Esophagus squamous epithelium (tissue), 5 donors: ENCODE data around the gene NHLRC2. TPM values are rescaled to one million over a fixed set of nuclear protein-coding genes. Genes with fewer than 3 reads are reported as not detected.

Experiments used
- DNase-seq: peaks from one replicate; lab custom pipeline; 2025; lab: John Stamatoyannopoulos, UW
- H3K27ac ChIP-seq, 4 donors: fragments of 200-600 bp; sonication (generic); one replicate each; pipeline ENCODE4 v1.5.1; 2016 to 2019; ENCODE audit warnings: mild to moderate bottlenecking in 1 of 4
- H3K27me3 ChIP-seq, 4 donors: fragments of 200-600 bp; sonication (generic); 1 replicate in 3 of 4; 2 replicates in 1 of 4; pipeline versions ENCODE4 v1.5.1 to v1.6.0; 2017 to 2021; ENCODE audit warnings: antibody characterized with exemption in 1 of 4
- H3K36me3 ChIP-seq, 3 donors: fragments of 200-600 bp; sonication (generic); one replicate each; pipeline ENCODE4 v1.5.1; 2016 to 2019
- H3K4me1 ChIP-seq, 3 donors: fragments of 200-600 bp; sonication (generic); one replicate each; pipeline ENCODE4 v1.5.1; 2017 to 2019
- H3K4me3 ChIP-seq, 4 donors: fragments of 200-600 bp; sonication (generic); 1 replicate in 3 of 4; 2 replicates in 1 of 4; pipeline ENCODE4 v1.5.1; 2016 to 2019; ENCODE audit warnings: mild to moderate bottlenecking in 2 of 4, moderate library complexity in 1 of 4
- H3K9me3 ChIP-seq, 3 donors: fragments of 200-600 bp; sonication (generic); one replicate each; pipeline ENCODE4 v1.5.1; 2016 to 2019
- POLR2A ChIP-seq, 4 donors: fragments of 450-650 bp; IDR thresholded peaks; one replicate each; pipeline ENCODE4 v1.6.1; 2017; ENCODE audit warnings: antibody characterized with exemption in 4 of 4, mild to moderate bottlenecking in 4 of 4, moderate library complexity in 3 of 4
- WGBS, 2 donors: methylation state at CpG; one replicate each; pipeline ENCODE4 v1.1.5; 2018; 5-methylcytosine and 5-hydroxymethylcytosine counted together
- intact Hi-C: fragments of 100-400 bp; cut with DNase I; formaldehyde crosslinking; loops from one replicate; pipeline ENCODE4 v1.15.0; 2022
- total RNA-seq, 4 donors: library from RNA; depleted of rRNA; stranded (reverse); fragments of >200 nt; gene quantifications; one replicate each; pipeline ENCODE4 v1.1.0, GENCODE V29; 2016
- TF ChIP-seq, protein P1 (sequence below), 6 experiments: fragments of 450-650 bp in 4 of 6; fragments of 200-600 bp in 2 of 6; sonication (generic) in 2 of 6; IDR thresholded peaks; one replicate each; pipeline ENCODE4 v1.5.1; 2016 to 2019; ENCODE audit warnings: antibody characterized with exemption in 6 of 6, mild to moderate bottlenecking in 4 of 6, moderate library complexity in 4 of 6
- donor health status: DM: yes; HTN: yes; CAD: no.

NHLRC2 gene
- total RNA-seq, 4 donors from 2014 or later: 14.1 to 42.0 (median 31.2) TPM

GRCh38 chr10:113928830-113929229, 74.4 kb downstream of the NHLRC2 start:
- H3K9me3 ChIP-seq: peaks cover 0 to 8% (median 6%) of the 10 kb centered on the region in 3 donors
- intact Hi-C loops: no loop called here
- no peak for TF ChIP-seq POLR2A (IDR thresholded peaks at IDR 0.05)
- TF ChIP-seq, protein P1, sequence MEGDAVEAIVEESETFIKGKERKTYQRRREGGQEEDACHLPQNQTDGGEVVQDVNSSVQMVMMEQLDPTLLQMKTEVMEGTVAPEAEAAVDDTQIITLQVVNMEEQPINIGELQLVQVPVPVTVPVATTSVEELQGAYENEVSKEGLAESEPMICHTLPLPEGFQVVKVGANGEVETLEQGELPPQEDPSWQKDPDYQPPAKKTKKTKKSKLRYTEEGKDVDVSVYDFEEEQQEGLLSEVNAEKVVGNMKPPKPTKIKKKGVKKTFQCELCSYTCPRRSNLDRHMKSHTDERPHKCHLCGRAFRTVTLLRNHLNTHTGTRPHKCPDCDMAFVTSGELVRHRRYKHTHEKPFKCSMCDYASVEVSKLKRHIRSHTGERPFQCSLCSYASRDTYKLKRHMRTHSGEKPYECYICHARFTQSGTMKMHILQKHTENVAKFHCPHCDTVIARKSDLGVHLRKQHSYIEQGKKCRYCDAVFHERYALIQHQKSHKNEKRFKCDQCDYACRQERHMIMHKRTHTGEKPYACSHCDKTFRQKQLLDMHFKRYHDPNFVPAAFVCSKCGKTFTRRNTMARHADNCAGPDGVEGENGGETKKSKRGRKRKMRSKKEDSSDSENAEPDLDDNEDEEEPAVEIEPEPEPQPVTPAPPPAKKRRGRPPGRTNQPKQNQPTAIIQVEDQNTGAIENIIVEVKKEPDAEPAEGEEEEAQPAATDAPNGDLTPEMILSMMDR (IDR thresholded peaks at IDR 0.05): no peak
- H3K36me3 ChIP-seq: no peaks in the 10 kb centered on the region
- H3K4me1 ChIP-seq: no peaks in the 10 kb centered on the region
- no peak overlapping the region for H3K27ac ChIP-seq
- DNase-seq: no peak
- H3K4me3 ChIP-seq: no peak overlapping the region
- no peaks in the 10 kb centered on the region for H3K27me3 ChIP-seq

DNA sequence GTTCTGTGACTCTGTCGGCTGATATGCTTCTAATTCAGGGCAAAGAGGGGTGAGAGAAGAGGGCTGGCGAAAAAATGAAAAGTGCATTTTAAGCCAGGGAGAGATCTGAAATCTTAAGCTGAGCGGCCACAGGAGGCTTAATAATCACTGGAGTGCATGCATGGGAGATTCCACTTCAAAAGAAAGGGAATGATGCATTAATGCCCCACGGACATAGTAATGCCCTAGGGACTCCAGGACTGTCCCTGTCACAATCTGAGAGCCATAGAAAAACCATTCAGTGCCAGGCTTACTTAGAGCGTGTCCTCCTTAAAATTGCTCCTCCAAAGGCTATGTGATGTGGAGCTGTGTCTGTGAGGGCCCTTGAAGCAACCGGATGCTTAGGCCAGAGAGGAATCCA, 75.1 kb downstream of the NHLRC2 start:
- peaks cover 0 to 6% (median 3%) of the 10 kb centered on the region in 3 donors for H3K9me3 ChIP-seq
- H3K27ac ChIP-seq: no peak overlapping the region

GRCh38 chr10:113930482-113931057, 76.1 kb downstream of the NHLRC2 start:
- no peak for DNase-seq
- TF ChIP-seq, protein P1 (IDR thresholded peaks at IDR 0.05): no peak
- TF ChIP-seq POLR2A (IDR thresholded peaks at IDR 0.05): no peak
- intact Hi-C loops: no loop called here
- Histone ChIP-seq H3K9me3 (no peaks in the 10 kb centered on the region), H3K36me3 (no peaks in the 10 kb centered on the region), H3K4me1 (no peaks in the 10 kb centered on the region), H3K27me3 (no peaks in the 10 kb centered on the region), H3K4me3 (no peak overlapping the region), H3K27ac (no peak overlapping the region)
- WGBS, 2 donors: 69 to 78% methylated on average over 3 of the region's 3 CpGs

More for the DNA sequence above, 75.1 kb downstream of the NHLRC2 start:
- Histone ChIP-seq H3K36me3 (no peaks in the 10 kb centered on the region), H3K27me3 (no peaks in the 10 kb centered on the region), H3K4me3 (no peak overlapping the region), H3K4me1 (no peaks in the 10 kb centered on the region)
- no peak for TF ChIP-seq POLR2A (IDR thresholded peaks at IDR 0.05)
- TF ChIP-seq, protein P1 (IDR thresholded peaks at IDR 0.05): no peak
- intact Hi-C loops: no loop called here
- 73 to 81% methylated on average over 6 of the region's 6 CpGs for WGBS, 2 donors
- no peak for DNase-seq

- intact Hi-C loops: no loop called here
- Histone ChIP-seq H3K27me3 (no peaks in the 10 kb centered on the region), H3K9me3 (no peaks in the 10 kb centered on the region), H3K27ac (no peak overlapping the region), H3K4me3 (no peak overlapping the region), H3K4me1 (no peaks in the 10 kb centered on the region), H3K36me3 (no peaks in the 10 kb centered on the region)
- TF ChIP-seq, protein P1 (IDR thresholded peaks at IDR 0.05): no peak
- TF ChIP-seq POLR2A (IDR thresholded peaks at IDR 0.05): no peak
- 80 to 86% methylated on average over 1 of the region's 1 CpG for WGBS, 2 donors
- DNase-seq: no peak
Measured at GRCh38 chr10:113932854-113933253, 78.4 kb downstream of the NHLRC2 start.

- Histone ChIP-seq H3K36me3 (no peaks in the 10 kb centered on the region), H3K4me3 (no peak overlapping the region), H3K4me1 (no peaks in the 10 kb centered on the region), H3K27ac (no peak overlapping the region), H3K9me3 (no peaks in the 10 kb centered on the region), H3K27me3 (peaks cover 0 to 4% (median 0%) of the 10 kb centered on the region in 4 donors)
- TF ChIP-seq, protein P1 (IDR thresholded peaks at IDR 0.05): no peak
- no peak for TF ChIP-seq POLR2A (IDR thresholded peaks at IDR 0.05)
- intact Hi-C loops: no loop called here
- 89 to 90% methylated on average over 8 of the region's 8 CpGs for WGBS, 2 donors
- no peak for DNase-seq
Measured at GRCh38 chr10:113933894-113934532, 79.6 kb downstream of the NHLRC2 start.
